CD14-positive monocyte (primary cell): ENCODE results near the gene BLCAP. TPM values are rescaled to one million over a fixed set of nuclear protein-coding genes. Genes with fewer than 3 reads are reported as not detected.

Source experiments
- DNase-seq, 3 donors: peaks; one replicate each; pipeline ENCODE4 v3.0.0-alpha.2; 2011 to 2022
- H2AFZ ChIP-seq: 2 replicates; pipeline ENCODE4 v1.6.0; 2012; ENCODE audit warnings: mild to moderate bottlenecking, low read depth, low read length, inconsistent platforms; ENCODE audit not compliant: insufficient read depth, poor library complexity, severe bottlenecking
- H3K27ac ChIP-seq, 2 donors: 1 replicate in 1 of 2; 2 replicates in 1 of 2; pipeline ENCODE4 v1.5.1; 2012 to 2013; ENCODE audit warnings: low read length in 2 of 2, control low read depth in 1 of 2, inconsistent platforms in 1 of 2, low read depth in 1 of 2, mild to moderate bottlenecking in 1 of 2
- H3K27me3 ChIP-seq, 2 donors: one replicate each; pipeline versions ENCODE4 v1.6.0 to v1.6.1; 2011 to 2013; ENCODE audit warnings: low read length in 2 of 2; ENCODE audit not compliant: control insufficient read depth in 2 of 2, insufficient read depth in 2 of 2
- H3K36me3 ChIP-seq, 2 donors: replicated peaks in 1 of 2; 1 replicate in 1 of 2; 2 replicates in 1 of 2; pipeline versions ENCODE4 v1.5.1 to v1.6.1; 2012 to 2013; ENCODE audit warnings: low read length in 2 of 2, control low read depth in 1 of 2, inconsistent platforms in 1 of 2, mild to moderate bottlenecking in 1 of 2; ENCODE audit not compliant: insufficient read depth in 2 of 2, control insufficient read depth in 1 of 2
- H3K4me1 ChIP-seq, 2 donors: 1 replicate in 1 of 2; 2 replicates in 1 of 2; pipeline versions ENCODE4 v1.5.1 to v1.6.1; 2012 to 2013; ENCODE audit warnings: low read length in 2 of 2, control low read depth in 1 of 2, inconsistent platforms in 1 of 2, mild to moderate bottlenecking in 1 of 2, moderate library complexity in 1 of 2; ENCODE audit not compliant: insufficient read depth in 2 of 2, control insufficient read depth in 1 of 2
- H3K4me2 ChIP-seq: replicated peaks from 2 replicates; pipeline ENCODE3; 2012; ENCODE audit warnings: low read length, moderate library complexity, mild to moderate bottlenecking; ENCODE audit not compliant: poor library complexity, severe bottlenecking; ENCODE audit errors: extremely low read depth
- H3K4me3 ChIP-seq, 3 experiments: fragments of 200-600 bp in 1 of 3; sonication (generic) in 1 of 3; replicated peaks in 1 of 3; 1 replicate in 2 of 3; 2 replicates in 1 of 3; pipeline ENCODE4 v1.5.1; 2011 to 2013; ENCODE audit warnings: low read length in 3 of 3, mild to moderate bottlenecking in 3 of 3, control low read depth in 2 of 3, low read depth in 2 of 3, inconsistent platforms in 1 of 3, moderate library complexity in 1 of 3
- H3K79me2 ChIP-seq: 2 replicates; pipeline ENCODE4 v1.6.0; 2012; ENCODE audit warnings: mild to moderate bottlenecking, control low read depth, inconsistent platforms, low read length, moderate library complexity; ENCODE audit not compliant: insufficient read depth
- H3K9ac ChIP-seq: 2 replicates; pipeline ENCODE4 v1.6.0; 2017; ENCODE audit warnings: low read length, mild to moderate bottlenecking; ENCODE audit not compliant: insufficient read depth, poor library complexity, severe bottlenecking
- H3K9me3 ChIP-seq, 2 donors: replicated peaks in 1 of 2; 1 replicate in 1 of 2; 2 replicates in 1 of 2; pipeline versions ENCODE4 v1.5.1 to v1.6.1; 2012 to 2013; ENCODE audit warnings: low read length in 2 of 2, control low read depth in 1 of 2; ENCODE audit not compliant: control insufficient read depth in 1 of 2, insufficient read depth in 1 of 2
- H4K20me1 ChIP-seq: 2 replicates; pipeline ENCODE4 v1.6.0; 2012; ENCODE audit warnings: mild to moderate bottlenecking, low read length, control low read depth, moderate library complexity; ENCODE audit not compliant: insufficient read depth
- H3K27ac Mint-ChIP-seq, 7 donors: one replicate each; pipeline ENCODE4 v1.8.0; 2020; ENCODE audit warnings: mild to moderate bottlenecking in 7 of 7, mixed read lengths in 7 of 7, moderate library complexity in 6 of 7, inconsistent platforms in 2 of 7
- H3K27me3 Mint-ChIP-seq, 3 donors: one replicate each; pipeline ENCODE4 v1.8.0; 2021 to 2022; ENCODE audit warnings: low read depth in 3 of 3, mild to moderate bottlenecking in 3 of 3, mixed read lengths in 3 of 3, moderate library complexity in 3 of 3, inconsistent platforms in 1 of 3
- H3K36me3 Mint-ChIP-seq, 2 donors: one replicate each; pipeline ENCODE4 v1.8.0; 2020; ENCODE audit warnings: mixed read lengths in 2 of 2, inconsistent platforms in 1 of 2, mild to moderate bottlenecking in 1 of 2
- H3K4me1 Mint-ChIP-seq: one replicate; pipeline ENCODE4 v1.8.0; 2020; ENCODE audit warnings: mild to moderate bottlenecking, mixed read lengths
- H3K4me3 Mint-ChIP-seq, 2 donors: one replicate each; pipeline ENCODE4 v1.8.0; 2020; ENCODE audit warnings: mild to moderate bottlenecking in 2 of 2, mixed read lengths in 2 of 2, moderate library complexity in 1 of 2
- H3K9me3 Mint-ChIP-seq, 7 donors: one replicate each; pipeline ENCODE4 v1.8.0; 2020 to 2022; ENCODE audit warnings: mixed read lengths in 7 of 7, mild to moderate bottlenecking in 6 of 7, moderate library complexity in 6 of 7, inconsistent platforms in 2 of 7
- CTCF ChIP-seq: fragments of 200-600 bp; IDR thresholded peaks from one replicate; pipeline ENCODE4 v1.8.0; 2022; ENCODE audit warnings: antibody characterized with exemption, mild to moderate bottlenecking
- WGBS: methylation state at CpG from one replicate; pipeline ENCODE4 v1.1.5; 2013; ENCODE audit warnings: missing lambda C conversion rate; ENCODE audit not compliant: insufficient coverage; 5-methylcytosine and 5-hydroxymethylcytosine counted together
- intact Hi-C, 2 donors: fragments of 100-400 bp; cut with micrococcal nuclease; formaldehyde crosslinking; loops; one replicate each; pipeline versions ENCODE4 v1.15.0 to v1.15.1; 2023
- polyA plus RNA-seq, 3 donors: library from polyadenylated mRNA; depleted of rRNA in 1 of 3; unstranded in 2 of 3; stranded (reverse) in 1 of 3; fragments of 300-500 nt in 2 of 3; fragments of >200 nt in 1 of 3; fragmentation: Illumina TruSeq in 2 of 3; gene quantifications; 1 replicate in 2 of 3; 2 replicates in 1 of 3; pipeline ENCODE4 v1.2.3, GENCODE V29; 2012 to 2021

The BLCAP gene
- polyA plus RNA-seq, 3 donors: 45.3 to 54.5 (median 53.3) TPM

- intact Hi-C loops: no loop called here
- H3K27me3 Mint-ChIP-seq: peaks cover 8 to 26% (median 13%) of the 10 kb centered on the region in 3 donors
These were observed 20.2 kb upstream of the BLCAP start for GRCh38 chr20:37547912-37548311.

GRCh38 chr20:37545516-37545915 is 17.8 kb upstream of the BLCAP start:
- WGBS: no CpG with 5 or more reads among the region's 1 CpG
- peaks cover 2 to 12% (median 6%) of the 10 kb centered on the region in 3 donors for H3K27me3 Mint-ChIP-seq

More at GRCh38 chr20:37547912-37548311, 20.2 kb upstream of the BLCAP start:
- Histone ChIP-seq H3K9me3 (no peaks in the 10 kb centered on the region), H3K4me3 (no peak overlapping the region), H3K4me1 (no peaks in the 10 kb centered on the region), H3K4me2 (no peak overlapping the region), H3K27ac (no peak overlapping the region), H3K27me3 (peaks cover 2 to 4% of the 10 kb centered on the region in 2 donors), H2AFZ (no peak overlapping the region), H4K20me1 (no peaks in the 10 kb centered on the region), H3K9ac (no peak overlapping the region), H3K79me2 (no peaks in the 10 kb centered on the region), H3K36me3 (no peaks in the 10 kb centered on the region)
- no peaks in the 10 kb centered on the region for H3K4me1 Mint-ChIP-seq
- H3K9me3 Mint-ChIP-seq: peaks cover 0 to 2% (median 0%) of the 10 kb centered on the region in 7 donors
- H3K36me3 Mint-ChIP-seq: no peaks in the 10 kb centered on the region
- no peak overlapping the region for H3K27ac Mint-ChIP-seq
- no peak for DNase-seq
- no peak for TF ChIP-seq CTCF
- H3K4me3 Mint-ChIP-seq: no peak overlapping the region

More at GRCh38 chr20:37545516-37545915, 17.8 kb upstream of the BLCAP start:
- Histone ChIP-seq H3K9me3 (no peaks in the 10 kb centered on the region), H3K9ac (no peak overlapping the region), H4K20me1 (no peaks in the 10 kb centered on the region), H3K27ac (no peak overlapping the region), H3K4me1 (no peaks in the 10 kb centered on the region), H3K4me3 (no peak overlapping the region), H3K27me3 (peaks cover 0 to 2% of the 10 kb centered on the region in 2 donors), H3K36me3 (no peaks in the 10 kb centered on the region), H2AFZ (no peak overlapping the region), H3K4me2 (no peak overlapping the region), H3K79me2 (no peaks in the 10 kb centered on the region)
- no peak for DNase-seq
- Mint-ChIP-seq H3K27ac (no peak overlapping the region), H3K4me3 (no peak overlapping the region), H3K9me3 (peaks cover 0 to 2% (median 0%) of the 10 kb centered on the region in 7 donors), H3K4me1 (no peaks in the 10 kb centered on the region), H3K36me3 (no peaks in the 10 kb centered on the region)
- intact Hi-C loops: no loop called here
- no peak for TF ChIP-seq CTCF
